Mesothelial cell of epicardium (in vitro differentiated cells): Measurements from ENCODE around the gene CERS5. TPM values are rescaled to one million over a fixed set of nuclear protein-coding genes. Genes with fewer than 3 reads are reported as not detected.

Experiments
- DNase-seq, 2 experiments: peaks; one replicate each; pipeline ENCODE4 v3.0.0; 2021; ENCODE audit warnings: low spot score in 2 of 2; ENCODE audit not compliant: unreplicated experiment in 2 of 2
- H3K27ac Mint-ChIP-seq: 2 replicates; pipeline ENCODE4 v1.8.0; 2021; ENCODE audit warnings: mixed read lengths
- H3K27me3 Mint-ChIP-seq: 2 replicates; pipeline ENCODE4 v1.8.0; 2021; ENCODE audit warnings: low read depth, mixed read lengths
- H3K36me3 Mint-ChIP-seq: 2 replicates; pipeline ENCODE4 v1.8.0; 2021; ENCODE audit warnings: mixed read lengths
- H3K4me1 Mint-ChIP-seq: 2 replicates; pipeline ENCODE4 v1.8.0; 2021; ENCODE audit warnings: mixed read lengths
- H3K4me3 Mint-ChIP-seq: 2 replicates; pipeline ENCODE4 v1.8.0; 2021; ENCODE audit warnings: mild to moderate bottlenecking, moderate library complexity, mixed read lengths
- H3K9me3 Mint-ChIP-seq: 2 replicates; pipeline ENCODE4 v1.8.0; 2021; ENCODE audit warnings: mixed read lengths
- total RNA-seq: library from RNA; stranded (reverse); gene quantifications from 3 replicates; pipeline ENCODE4 v1.2.1, GENCODE V29; 2021
- TF ChIP-seq, protein P1 (sequence below): fragments of 200-600 bp; sonication (generic); IDR thresholded peaks from one replicate; pipeline ENCODE4 v1.5.0; 2021; ENCODE audit warnings: antibody characterized with exemption; ENCODE audit not compliant: unreplicated experiment

Gene CERS5
- total RNA-seq, 1 donor from 2014 or later = 77.1 TPM

DNA sequence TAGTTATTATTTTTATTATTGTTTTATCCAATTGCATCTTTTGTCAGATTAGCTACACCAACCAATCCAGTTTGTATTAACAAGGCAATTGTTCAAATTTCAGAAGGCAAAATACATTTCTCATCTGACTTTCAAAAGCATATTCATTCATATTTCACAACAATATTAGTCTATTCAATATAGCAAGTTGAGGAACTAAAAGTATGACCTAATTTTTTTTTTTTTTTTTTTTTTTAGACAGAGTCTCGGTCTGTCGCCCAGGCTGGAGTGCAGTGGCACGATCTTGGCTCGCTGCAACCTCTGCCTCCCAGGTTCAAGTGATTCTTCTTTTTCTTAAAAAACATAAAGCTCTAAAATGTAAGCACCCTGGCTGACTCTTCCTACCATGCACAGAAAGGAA lies 37.9 kb downstream of the CERS5 start:
- Mint-ChIP-seq H3K9me3 (no peaks in the 10 kb centered on the region), H3K4me1 (no peaks in the 10 kb centered on the region), H3K27me3 (no peaks in the 10 kb centered on the region), H3K4me3 (no peak overlapping the region), H3K27ac (no peak overlapping the region), H3K36me3 (peaks cover 32% of the 10 kb centered on the region)
- DNase-seq = no peak
- TF ChIP-seq, protein P1, sequence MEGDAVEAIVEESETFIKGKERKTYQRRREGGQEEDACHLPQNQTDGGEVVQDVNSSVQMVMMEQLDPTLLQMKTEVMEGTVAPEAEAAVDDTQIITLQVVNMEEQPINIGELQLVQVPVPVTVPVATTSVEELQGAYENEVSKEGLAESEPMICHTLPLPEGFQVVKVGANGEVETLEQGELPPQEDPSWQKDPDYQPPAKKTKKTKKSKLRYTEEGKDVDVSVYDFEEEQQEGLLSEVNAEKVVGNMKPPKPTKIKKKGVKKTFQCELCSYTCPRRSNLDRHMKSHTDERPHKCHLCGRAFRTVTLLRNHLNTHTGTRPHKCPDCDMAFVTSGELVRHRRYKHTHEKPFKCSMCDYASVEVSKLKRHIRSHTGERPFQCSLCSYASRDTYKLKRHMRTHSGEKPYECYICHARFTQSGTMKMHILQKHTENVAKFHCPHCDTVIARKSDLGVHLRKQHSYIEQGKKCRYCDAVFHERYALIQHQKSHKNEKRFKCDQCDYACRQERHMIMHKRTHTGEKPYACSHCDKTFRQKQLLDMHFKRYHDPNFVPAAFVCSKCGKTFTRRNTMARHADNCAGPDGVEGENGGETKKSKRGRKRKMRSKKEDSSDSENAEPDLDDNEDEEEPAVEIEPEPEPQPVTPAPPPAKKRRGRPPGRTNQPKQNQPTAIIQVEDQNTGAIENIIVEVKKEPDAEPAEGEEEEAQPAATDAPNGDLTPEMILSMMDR = no peak

DNA sequence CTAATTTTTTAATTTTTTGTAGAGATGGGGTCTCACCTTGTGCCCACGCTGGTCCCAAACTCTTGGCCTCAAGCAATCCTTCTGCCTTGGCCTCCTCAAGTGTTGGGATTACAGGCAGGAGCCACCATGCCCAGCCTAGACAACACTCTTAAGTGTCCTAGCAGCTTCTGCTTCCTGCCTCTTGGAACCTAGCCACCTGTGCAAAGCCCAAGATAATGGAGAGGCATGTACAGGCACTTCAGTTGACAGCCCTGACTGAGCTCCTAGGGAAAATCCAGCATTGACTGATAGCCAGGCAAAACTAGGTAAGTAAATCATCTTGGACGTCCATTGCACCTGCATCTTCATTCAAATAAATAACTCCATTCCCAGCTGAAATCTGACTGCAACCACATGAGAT lies 39.6 kb downstream of the CERS5 start:
- Mint-ChIP-seq H3K27ac (no peak overlapping the region), H3K9me3 (no peaks in the 10 kb centered on the region)

DNA sequence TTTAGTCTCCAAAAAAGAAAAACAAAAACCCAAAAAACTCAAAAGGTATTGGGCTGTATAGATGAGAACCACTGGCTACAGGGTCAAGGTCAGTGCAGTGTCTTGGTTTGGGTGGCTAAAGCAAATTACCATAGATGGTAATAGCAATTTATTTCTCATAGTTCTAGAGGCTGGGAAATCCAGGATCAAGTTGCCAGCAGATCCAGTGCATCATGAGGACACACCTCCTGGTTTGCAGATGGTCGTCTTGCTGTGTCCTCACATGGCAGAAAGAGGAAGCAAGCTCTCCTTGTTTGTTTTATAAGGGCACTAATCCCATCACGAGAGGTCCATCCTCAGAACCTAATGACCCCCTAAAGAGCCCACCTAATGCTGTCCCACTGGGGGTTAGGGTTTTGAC lies 44.0 kb downstream of the CERS5 start:
- no peak overlapping the region for H3K27ac Mint-ChIP-seq
- no peaks in the 10 kb centered on the region for H3K9me3 Mint-ChIP-seq
- no peak for DNase-seq
- no peak overlapping the region for H3K4me3 Mint-ChIP-seq
- TF ChIP-seq, protein P1 = no peak
- H3K4me1 Mint-ChIP-seq = no peaks in the 10 kb centered on the region
- peaks cover 23% of the 10 kb centered on the region for H3K36me3 Mint-ChIP-seq
- H3K27me3 Mint-ChIP-seq = no peaks in the 10 kb centered on the region

More for the DNA sequence above, 39.6 kb downstream of the CERS5 start:
- peaks cover 33% of the 10 kb centered on the region for H3K36me3 Mint-ChIP-seq
- TF ChIP-seq, protein P1 = no peak
- DNase-seq = no peak
- H3K4me1 Mint-ChIP-seq = no peaks in the 10 kb centered on the region
- no peak overlapping the region for H3K4me3 Mint-ChIP-seq
- no peaks in the 10 kb centered on the region for H3K27me3 Mint-ChIP-seq

DNA sequence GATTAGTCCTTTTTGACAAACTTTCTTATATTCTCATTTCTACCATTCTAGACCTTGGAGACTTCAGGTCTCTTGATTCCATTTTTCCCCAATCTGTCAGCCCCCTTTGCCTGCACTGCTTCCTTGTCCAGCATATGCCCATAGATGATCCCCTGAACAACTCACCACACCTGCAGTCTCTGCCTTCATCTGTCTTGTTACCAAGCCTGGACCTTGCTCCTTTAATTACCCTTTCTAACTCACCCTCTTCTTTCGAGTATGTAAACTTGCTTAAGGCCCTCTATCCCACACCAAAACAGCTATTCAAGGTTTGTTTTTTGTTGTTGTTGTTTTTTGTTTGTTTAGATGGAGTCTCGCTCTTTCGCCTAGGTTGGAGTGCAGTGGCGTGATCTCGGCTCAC lies 45.5 kb downstream of the CERS5 start:
- Mint-ChIP-seq H3K4me1 (no peaks in the 10 kb centered on the region), H3K9me3 (no peaks in the 10 kb centered on the region), H3K36me3 (peaks cover 19% of the 10 kb centered on the region), H3K27me3 (no peaks in the 10 kb centered on the region), H3K27ac (no peak overlapping the region), H3K4me3 (no peak overlapping the region)
- TF ChIP-seq, protein P1 = no peak
- DNase-seq = no peak

DNA sequence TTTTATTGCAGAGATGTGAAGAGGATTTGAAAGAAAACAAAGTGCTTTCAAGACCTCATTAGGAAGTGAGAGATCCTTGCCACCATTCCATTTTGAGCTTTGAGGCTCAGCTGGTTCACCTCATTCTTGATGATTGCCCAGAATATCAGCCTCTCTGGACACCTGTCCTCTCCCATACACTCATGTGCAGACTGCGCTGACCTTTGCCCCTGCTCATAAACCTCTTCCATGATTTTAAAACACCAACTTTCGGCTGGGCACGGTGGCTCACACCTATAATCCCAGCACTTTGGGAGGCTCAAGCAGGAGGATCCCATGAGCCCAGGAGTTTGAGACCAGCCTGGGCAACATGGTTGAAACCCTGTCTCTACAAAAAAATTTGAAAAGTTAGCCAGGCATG lies 46.2 kb downstream of the CERS5 start:
- Mint-ChIP-seq H3K9me3 (no peaks in the 10 kb centered on the region), H3K4me1 (no peaks in the 10 kb centered on the region), H3K4me3 (no peak overlapping the region), H3K27ac (no peak overlapping the region), H3K27me3 (no peaks in the 10 kb centered on the region), H3K36me3 (peaks cover 19% of the 10 kb centered on the region)
- TF ChIP-seq, protein P1 = no peak
- no peak for DNase-seq

DNA sequence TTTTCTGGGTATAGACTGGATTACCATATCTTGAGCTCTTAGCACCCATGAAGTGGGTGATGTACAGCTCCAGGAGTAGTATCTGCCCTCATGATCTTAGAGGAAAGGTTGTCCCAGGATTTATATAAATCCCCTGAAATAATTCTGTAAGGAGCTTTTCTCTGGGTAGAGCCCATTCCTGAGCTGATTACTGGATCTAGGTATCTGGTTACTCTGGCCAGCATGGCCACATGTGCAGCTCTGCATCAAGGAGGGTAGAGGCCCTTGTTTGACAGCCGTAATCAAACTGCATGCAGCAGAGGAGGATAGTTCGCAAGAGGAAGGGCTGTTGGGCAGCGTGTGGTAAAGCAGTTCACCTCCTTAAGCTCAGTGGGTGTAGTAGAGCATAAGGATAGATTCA lies 46.6 kb downstream of the CERS5 start:
- no peaks in the 10 kb centered on the region for H3K27me3 Mint-ChIP-seq
- DNase-seq = no peak
- H3K9me3 Mint-ChIP-seq = no peaks in the 10 kb centered on the region
- TF ChIP-seq, protein P1 = no peak
- peaks cover 22% of the 10 kb centered on the region for H3K36me3 Mint-ChIP-seq
- H3K4me3 Mint-ChIP-seq = no peak overlapping the region
- no peaks in the 10 kb centered on the region for H3K4me1 Mint-ChIP-seq
- no peak overlapping the region for H3K27ac Mint-ChIP-seq
